ENCODE results near the gene FOLR3. TPM values are rescaled to one million over a fixed set of nuclear protein-coding genes. Genes with fewer than 3 reads are reported as not detected.

The FOLR3 gene
- total RNA-seq, 1 experiment from 2014 or later, result not detected

DNA sequence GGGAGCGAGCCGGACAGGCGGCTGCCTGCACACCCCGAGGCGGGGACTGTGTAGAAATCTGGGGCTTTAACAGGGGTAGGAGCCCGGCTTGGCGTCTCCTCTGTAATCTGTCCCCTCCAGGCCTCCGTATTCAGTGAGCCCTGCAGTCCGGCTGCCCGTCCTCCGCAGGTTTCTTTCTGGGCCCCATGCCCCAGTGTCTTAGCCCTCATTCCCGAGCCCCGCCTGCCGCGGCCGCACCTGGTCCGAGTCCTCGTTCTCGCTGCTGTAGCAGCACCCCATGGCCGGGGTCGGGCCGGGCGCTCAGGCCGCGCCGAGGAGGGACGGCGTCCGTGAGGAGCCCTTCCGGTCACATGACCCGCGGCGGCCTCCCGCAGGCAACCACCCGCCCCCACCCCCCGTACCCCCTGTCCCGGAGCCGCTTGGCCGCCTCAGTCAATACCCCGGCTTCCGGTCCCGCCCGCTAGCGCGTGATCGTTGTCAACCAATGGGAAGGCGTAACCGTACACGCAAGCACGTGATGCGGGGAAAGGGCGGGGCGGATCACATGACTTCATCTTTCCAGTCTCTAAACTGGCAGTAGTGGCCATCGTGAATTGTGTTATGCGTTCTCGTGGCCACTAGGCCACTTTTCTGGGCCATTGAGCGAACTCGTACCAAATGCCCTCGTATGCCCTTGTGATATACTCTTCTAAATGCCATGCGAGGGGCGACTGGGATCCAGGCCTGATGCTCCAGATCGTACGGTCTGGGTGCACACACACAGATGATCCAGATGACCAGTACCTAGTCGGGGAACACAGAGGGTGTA is 32.4 kb upstream of the FOLR3 start, which contains the start of gene LAMTOR1 (continued):
- TF ChIP-seq, protein P1, sequence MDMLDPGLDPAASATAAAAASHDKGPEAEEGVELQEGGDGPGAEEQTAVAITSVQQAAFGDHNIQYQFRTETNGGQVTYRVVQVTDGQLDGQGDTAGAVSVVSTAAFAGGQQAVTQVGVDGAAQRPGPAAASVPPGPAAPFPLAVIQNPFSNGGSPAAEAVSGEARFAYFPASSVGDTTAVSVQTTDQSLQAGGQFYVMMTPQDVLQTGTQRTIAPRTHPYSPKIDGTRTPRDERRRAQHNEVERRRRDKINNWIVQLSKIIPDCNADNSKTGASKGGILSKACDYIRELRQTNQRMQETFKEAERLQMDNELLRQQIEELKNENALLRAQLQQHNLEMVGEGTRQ (CRISPR knock-in tag; IDR thresholded peaks at IDR 0.05), result peak; percentile 98
- TF ChIP-seq TCF7 (CRISPR knock-in tag; IDR thresholded peaks at IDR 0.05; ENCODE audit: low read depth) (no peak), JUN (CRISPR knock-in tag; IDR thresholded peaks at IDR 0.05) (no peak), ZNF138 (CRISPR knock-in tag; conservative IDR thresholded peaks at IDR 0.05) (no peak), FOXJ3 (CRISPR knock-in tag; IDR thresholded peaks at IDR 0.05; ENCODE audit: borderline replicate concordance) (no peak), ELF4 (CRISPR knock-in tag; IDR thresholded peaks at IDR 0.05; ENCODE audit: low read depth) (no peak), MXD4 (CRISPR knock-in tag; IDR thresholded peaks at IDR 0.05; ENCODE audit: borderline replicate concordance) (no peak), ERG (CRISPR knock-in tag; IDR thresholded peaks at IDR 0.05) (0 out of 2 replicates have a peak, but pooled peaks have one; percentile 19), ZNF232 (CRISPR knock-in tag; IDR thresholded peaks at IDR 0.05) (0 out of 2 replicates have a peak, but pooled peaks have one; percentile 24), TEAD4 (CRISPR knock-in tag; IDR thresholded peaks at IDR 0.05) (no peak), SOX15 (CRISPR knock-in tag; IDR thresholded peaks at IDR 0.05) (no peak), SMAD3 (CRISPR knock-in tag; IDR thresholded peaks at IDR 0.05; ENCODE audit: borderline replicate concordance) (peak; percentile 11; the same call in 1 of the 2 replicates), RORB (CRISPR knock-in tag; IDR thresholded peaks at IDR 0.05) (no peak), ZBTB21 (CRISPR knock-in tag; IDR thresholded peaks at IDR 0.05; ENCODE audit: borderline replicate concordance) (no peak), FOXK1 (CRISPR knock-in tag; IDR thresholded peaks at IDR 0.05) (peak; percentile 68), MLX (CRISPR knock-in tag; IDR thresholded peaks at IDR 0.05) (no peak), ZNF416 (CRISPR knock-in tag; IDR thresholded peaks at IDR 0.05) (no peak), TEAD1 (CRISPR knock-in tag; IDR thresholded peaks at IDR 0.05) (peak; percentile 52; the same call in 1 of the 2 replicates), EMX1 (CRISPR knock-in tag; IDR thresholded peaks at IDR 0.05) (no peak), ZNF121 (CRISPR knock-in tag; IDR thresholded peaks at IDR 0.05) (no peak), ZNF219 (CRISPR knock-in tag; IDR thresholded peaks at IDR 0.05; ENCODE audit: borderline replicate concordance) (no peak; the same call in 1 of the 2 replicates), STAT6 (CRISPR knock-in tag; conservative IDR thresholded peaks at IDR 0.05; ENCODE audit: low read depth) (no peak)
- TF ChIP-seq, protein P2, sequence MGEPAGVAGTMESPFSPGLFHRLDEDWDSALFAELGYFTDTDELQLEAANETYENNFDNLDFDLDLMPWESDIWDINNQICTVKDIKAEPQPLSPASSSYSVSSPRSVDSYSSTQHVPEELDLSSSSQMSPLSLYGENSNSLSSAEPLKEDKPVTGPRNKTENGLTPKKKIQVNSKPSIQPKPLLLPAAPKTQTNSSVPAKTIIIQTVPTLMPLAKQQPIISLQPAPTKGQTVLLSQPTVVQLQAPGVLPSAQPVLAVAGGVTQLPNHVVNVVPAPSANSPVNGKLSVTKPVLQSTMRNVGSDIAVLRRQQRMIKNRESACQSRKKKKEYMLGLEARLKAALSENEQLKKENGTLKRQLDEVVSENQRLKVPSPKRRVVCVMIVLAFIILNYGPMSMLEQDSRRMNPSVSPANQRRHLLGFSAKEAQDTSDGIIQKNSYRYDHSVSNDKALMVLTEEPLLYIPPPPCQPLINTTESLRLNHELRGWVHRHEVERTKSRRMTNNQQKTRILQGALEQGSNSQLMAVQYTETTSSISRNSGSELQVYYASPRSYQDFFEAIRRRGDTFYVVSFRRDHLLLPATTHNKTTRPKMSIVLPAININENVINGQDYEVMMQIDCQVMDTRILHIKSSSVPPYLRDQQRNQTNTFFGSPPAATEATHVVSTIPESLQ (CRISPR knock-in tag; IDR thresholded peaks at IDR 0.05), result no peak
- TF ChIP-seq, protein P3, sequence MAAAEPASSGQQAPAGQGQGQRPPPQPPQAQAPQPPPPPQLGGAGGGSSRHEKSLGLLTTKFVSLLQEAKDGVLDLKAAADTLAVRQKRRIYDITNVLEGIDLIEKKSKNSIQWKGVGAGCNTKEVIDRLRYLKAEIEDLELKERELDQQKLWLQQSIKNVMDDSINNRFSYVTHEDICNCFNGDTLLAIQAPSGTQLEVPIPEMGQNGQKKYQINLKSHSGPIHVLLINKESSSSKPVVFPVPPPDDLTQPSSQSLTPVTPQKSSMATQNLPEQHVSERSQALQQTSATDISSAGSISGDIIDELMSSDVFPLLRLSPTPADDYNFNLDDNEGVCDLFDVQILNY (CRISPR knock-in tag; IDR thresholded peaks at IDR 0.05), result no peak
- TF ChIP-seq, protein P4, sequence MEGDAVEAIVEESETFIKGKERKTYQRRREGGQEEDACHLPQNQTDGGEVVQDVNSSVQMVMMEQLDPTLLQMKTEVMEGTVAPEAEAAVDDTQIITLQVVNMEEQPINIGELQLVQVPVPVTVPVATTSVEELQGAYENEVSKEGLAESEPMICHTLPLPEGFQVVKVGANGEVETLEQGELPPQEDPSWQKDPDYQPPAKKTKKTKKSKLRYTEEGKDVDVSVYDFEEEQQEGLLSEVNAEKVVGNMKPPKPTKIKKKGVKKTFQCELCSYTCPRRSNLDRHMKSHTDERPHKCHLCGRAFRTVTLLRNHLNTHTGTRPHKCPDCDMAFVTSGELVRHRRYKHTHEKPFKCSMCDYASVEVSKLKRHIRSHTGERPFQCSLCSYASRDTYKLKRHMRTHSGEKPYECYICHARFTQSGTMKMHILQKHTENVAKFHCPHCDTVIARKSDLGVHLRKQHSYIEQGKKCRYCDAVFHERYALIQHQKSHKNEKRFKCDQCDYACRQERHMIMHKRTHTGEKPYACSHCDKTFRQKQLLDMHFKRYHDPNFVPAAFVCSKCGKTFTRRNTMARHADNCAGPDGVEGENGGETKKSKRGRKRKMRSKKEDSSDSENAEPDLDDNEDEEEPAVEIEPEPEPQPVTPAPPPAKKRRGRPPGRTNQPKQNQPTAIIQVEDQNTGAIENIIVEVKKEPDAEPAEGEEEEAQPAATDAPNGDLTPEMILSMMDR (IDR thresholded peaks at IDR 0.05), result no peak
- TF ChIP-seq, protein P5, sequence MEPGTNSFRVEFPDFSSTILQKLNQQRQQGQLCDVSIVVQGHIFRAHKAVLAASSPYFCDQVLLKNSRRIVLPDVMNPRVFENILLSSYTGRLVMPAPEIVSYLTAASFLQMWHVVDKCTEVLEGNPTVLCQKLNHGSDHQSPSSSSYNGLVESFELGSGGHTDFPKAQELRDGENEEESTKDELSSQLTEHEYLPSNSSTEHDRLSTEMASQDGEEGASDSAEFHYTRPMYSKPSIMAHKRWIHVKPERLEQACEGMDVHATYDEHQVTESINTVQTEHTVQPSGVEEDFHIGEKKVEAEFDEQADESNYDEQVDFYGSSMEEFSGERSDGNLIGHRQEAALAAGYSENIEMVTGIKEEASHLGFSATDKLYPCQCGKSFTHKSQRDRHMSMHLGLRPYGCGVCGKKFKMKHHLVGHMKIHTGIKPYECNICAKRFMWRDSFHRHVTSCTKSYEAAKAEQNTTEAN (CRISPR knock-in tag; IDR thresholded peaks at IDR 0.05), result no peak

Measured in WTC11 (cell line).